ENCODE measurements around the gene KRT81.
"Not testable (repeated sequence)": the region's sequence is repeated elsewhere in the genome, so short reads cannot be mapped to it uniquely, and the experiment has no call there.

The KRT81 gene

GRCh38 chr12:52274521-52275120, 16.7 kb downstream of the KRT81 start, which contains the start of gene KRT86:
Gene KRT86, plus strand, starts transcription at chr12:52274645. Its CDS starts 27,272 bp downstream, at chr12:52301917.
- DNase-seq (ENCODE audit: low read depth, low spot score): no peak

GRCh38 chr12:52271158-52271557, 20.2 kb downstream of the KRT81 start:
- no peak for DNase-seq (ENCODE audit: low read depth, low spot score)

- DNase-seq (ENCODE audit: low read depth, low spot score): no peak
Observed at GRCh38 chr12:52270541-52271070, 20.7 kb downstream of the KRT81 start.

GRCh38 chr12:52268212-52268611, 23.1 kb downstream of the KRT81 start:
- no peak for DNase-seq (ENCODE audit: low read depth, low spot score)

- no peak for DNase-seq (ENCODE audit: low read depth, low spot score)
Observed at GRCh38 chr12:52267699-52268098, 23.6 kb downstream of the KRT81 start.

- DNase-seq (ENCODE audit: low read depth, low spot score): no peak
Observed at GRCh38 chr12:52267266-52267665, 24.1 kb downstream of the KRT81 start.

GRCh38 chr12:52266514-52266913, 24.8 kb downstream of the KRT81 start:
- DNase-seq (ENCODE audit: low read depth, low spot score): no peak

- DNase-seq (ENCODE audit: low read depth, low spot score): no peak
Observed at GRCh38 chr12:52264435-52264825, 26.9 kb downstream of the KRT81 start.

- DNase-seq (ENCODE audit: low read depth, low spot score): no peak
Observed at GRCh38 chr12:52263761-52264434, 27.4 kb downstream of the KRT81 start.

- no peak for DNase-seq (ENCODE audit: low read depth, low spot score)
Observed at GRCh38 chr12:52262286-52262685, 29.0 kb downstream of the KRT81 start.

GRCh38 chr12:52261208-52261484, 30.2 kb downstream of the KRT81 start:
- DNase-seq (ENCODE audit: low read depth, low spot score): no peak

GRCh38 chr12:52260361-52261207, 30.8 kb downstream of the KRT81 start:
- DNase-seq (ENCODE audit: low read depth, low spot score): no peak

- DNase-seq (ENCODE audit: low read depth, low spot score): no peak
Observed at GRCh38 chr12:52259657-52260243, 31.6 kb downstream of the KRT81 start.

GRCh38 chr12:52258335-52258901, 32.9 kb downstream of the KRT81 start:
- no peak for DNase-seq (ENCODE audit: low read depth, low spot score)

GRCh38 chr12:52257922-52258321, 33.4 kb downstream of the KRT81 start:
- not testable (repeated sequence) for DNase-seq (ENCODE audit: low read depth, low spot score)

- no peak for DNase-seq (ENCODE audit: low read depth, low spot score)
Observed at GRCh38 chr12:52257074-52257551, 34.2 kb downstream of the KRT81 start.

GRCh38 chr12:52256584-52256935, 34.8 kb downstream of the KRT81 start:
- DNase-seq (ENCODE audit: low read depth, low spot score): no peak

GRCh38 chr12:52255926-52256583, 35.3 kb downstream of the KRT81 start:
- no peak for DNase-seq (ENCODE audit: low read depth, low spot score)

GRCh38 chr12:52254965-52255751, 36.2 kb downstream of the KRT81 start:
- no peak for DNase-seq (ENCODE audit: low read depth, low spot score)

GRCh38 chr12:52254180-52254964, 37.0 kb downstream of the KRT81 start:
- DNase-seq (ENCODE audit: low read depth, low spot score): no peak
